Endothelial cell of umbilical vein (primary cell): ENCODE measurements around the gene KCTD2. TPM values are rescaled to one million over a fixed set of nuclear protein-coding genes. Genes with fewer than 3 reads are reported as not detected.

Source experiments
- BruUV-seq: library from RNA; stranded (reverse); fragments of 400-500 nt; replicated peaks from 2 replicates; lab custom pipeline; 2021; lab: Mats Ljungman, UMichigan
- CTCF ChIA-PET: fragments of 300-600, 350-600 bp; sonication (Branson Sonifier 250); formaldehyde crosslinking; loops from one replicate; lab custom pipeline; 2021; ENCODE audit warnings: antibody characterized with exemption, inconsistent platforms; lab: Charles Lee
- POLR2A ChIA-PET: fragments of 300-600, 350-600 bp; sonication (Branson Sonifier 250); formaldehyde crosslinking; loops from one replicate; lab custom pipeline; 2021; ENCODE audit warnings: antibody characterized with exemption, inconsistent platforms; lab: Charles Lee
- DNase-seq: peaks from one replicate; pipeline ENCODE4 v3.0.0-alpha.2; 2011; ENCODE audit warnings: low read depth, low spot score
- FAIRE-seq: peaks from 2 replicates; lab custom pipeline; 2011; peaks lifted over from hg19 to GRCh38; lab: Jason Lieb, UNC
- H2AFZ ChIP-seq: 2 replicates; pipeline ENCODE4 v1.6.0; 2012; ENCODE audit warnings: low read depth, low read length, control low read depth, inconsistent platforms
- H3K27ac ChIP-seq: 2 replicates; pipeline ENCODE4 v1.5.1; 2011; ENCODE audit warnings: low read depth, mild to moderate bottlenecking, control low read depth, low read length, moderate library complexity; ENCODE audit not compliant: insufficient read depth
- H3K27me3 ChIP-seq, 2 experiments: 2 replicates each; pipeline versions ENCODE4 v1.6.0 to v1.6.1; 2011; ENCODE audit warnings: low read length in 2 of 2, mixed read lengths in 1 of 2; ENCODE audit not compliant: control insufficient read depth in 2 of 2, insufficient read depth in 2 of 2
- H3K36me3 ChIP-seq, 2 experiments: 2 replicates in 1 of 2; 3 replicates in 1 of 2; pipeline ENCODE4 v1.5.1; 2011; ENCODE audit warnings: low read length in 2 of 2, mild to moderate bottlenecking in 1 of 2, moderate library complexity in 1 of 2; ENCODE audit not compliant: control insufficient read depth in 2 of 2, insufficient read depth in 2 of 2; ENCODE audit errors: extremely low read depth in 1 of 2
- H3K4me1 ChIP-seq: 3 replicates; pipeline ENCODE4 v1.5.1; 2011; ENCODE audit warnings: mild to moderate bottlenecking, low read length; ENCODE audit not compliant: control insufficient read depth, insufficient read depth; ENCODE audit errors: extremely low read depth
- H3K4me2 ChIP-seq: 2 replicates; pipeline ENCODE4 v1.6.1; 2011; ENCODE audit warnings: low read length, control low read depth, mixed read lengths; ENCODE audit not compliant: insufficient read depth
- H3K4me3 ChIP-seq, 3 experiments: fragments of 200-600 bp in 1 of 3; sonication (generic), shearing (Covaris generic) in 1 of 3; replicated peaks in 1 of 3; 2 replicates each; pipeline ENCODE4 v1.5.1; 2011 to 2016; ENCODE audit warnings: control low read depth in 3 of 3, low read length in 3 of 3, mild to moderate bottlenecking in 2 of 3, inconsistent platforms in 1 of 3, low read depth in 1 of 3, moderate library complexity in 1 of 3; ENCODE audit not compliant: insufficient read depth in 1 of 3
- H3K79me2 ChIP-seq: 2 replicates; pipeline ENCODE4 v1.6.0; 2012; ENCODE audit warnings: low read length, inconsistent platforms; ENCODE audit not compliant: control insufficient read depth, insufficient read depth
- H3K9ac ChIP-seq: replicated peaks from 2 replicates; pipeline ENCODE3; 2011; ENCODE audit warnings: low read length, control low read depth; ENCODE audit not compliant: insufficient read depth; ENCODE audit errors: extremely low read depth
- H3K9me1 ChIP-seq: replicated peaks from 3 replicates; pipeline ENCODE4 v1.6.0; 2011; ENCODE audit warnings: mild to moderate bottlenecking, low read length; ENCODE audit not compliant: control insufficient read depth, insufficient read depth; ENCODE audit errors: extremely low read depth
- H3K9me3 ChIP-seq: replicated peaks from 2 replicates; pipeline ENCODE4 v1.5.1; 2012; ENCODE audit warnings: low read length, inconsistent platforms; ENCODE audit not compliant: control insufficient read depth, insufficient read depth
- H4K20me1 ChIP-seq: replicated peaks from 2 replicates; pipeline ENCODE3; 2011; ENCODE audit warnings: mild to moderate bottlenecking, low read length; ENCODE audit not compliant: control insufficient read depth, insufficient read depth; ENCODE audit errors: extremely low read depth
- FOS ChIP-seq: IDR thresholded peaks from 2 replicates; pipeline ENCODE4 v1.6.1; 2011; ENCODE audit warnings: mild to moderate bottlenecking, low read length, moderate library complexity, borderline replicate concordance; ENCODE audit not compliant: insufficient read depth
- MYC ChIP-seq: IDR thresholded peaks from one replicate; pipeline ENCODE4 v1.6.1; 2011; ENCODE audit warnings: mild to moderate bottlenecking, low read depth, low read length
- POLR2AphosphoS5 ChIP-seq: IDR thresholded peaks from 2 replicates; pipeline ENCODE4 v1.6.1; 2012; ENCODE audit warnings: low read depth, mild to moderate bottlenecking, control low read depth, low read length, moderate library complexity; ENCODE audit not compliant: insufficient read depth
- dilution Hi-C: fragments of 300-500 bp; cut with MboI; formaldehyde crosslinking; loops from one replicate; pipeline ENCODE4 v1.15.0; 2019; ENCODE audit warnings: low sequenced_read_pairs; ENCODE audit not compliant: extremely low pct_ligation_motif_present
- intact Hi-C: fragments of 100-400 bp; cut with micrococcal nuclease; formaldehyde crosslinking; loops from one replicate; pipeline ENCODE4 v1.10.0; 2022
- polyA plus RNA-seq, 4 experiments: library from polyadenylated mRNA; depleted of rRNA in 3 of 4; stranded (reverse) in 3 of 4; unstranded in 1 of 4; fragments of >200 nt; gene quantifications; 2 replicates each; pipeline versions ENCODE4 v1.2.1 to v1.2.3, GENCODE V29; 2011 to 2012; ENCODE audit warnings: missing spikeins in 1 of 4
- total RNA-seq: library from RNA; stranded (reverse); gene quantifications from 2 replicates; pipeline ENCODE4 v1.2.3, GENCODE V29; 2021
- TF ChIP-seq, protein P1 (sequence below), 2 donors: IDR thresholded peaks; 1 replicate in 1 of 2; 2 replicates in 1 of 2; pipeline ENCODE4 v1.5.1; 2011; ENCODE audit warnings: low read length in 2 of 2, mild to moderate bottlenecking in 2 of 2, moderate library complexity in 2 of 2, control low read depth in 1 of 2, inconsistent platforms in 1 of 2, low read depth in 1 of 2; ENCODE audit not compliant: insufficient read depth in 1 of 2; ENCODE audit errors: extremely low read depth in 1 of 2

The KCTD2 gene
- total and polyA plus RNA-seq, 2 donors (not counting 3 experiments of a cell fraction or from before 2014, with no cell fraction given): 23.2 to 24.8 TPM

DNA sequence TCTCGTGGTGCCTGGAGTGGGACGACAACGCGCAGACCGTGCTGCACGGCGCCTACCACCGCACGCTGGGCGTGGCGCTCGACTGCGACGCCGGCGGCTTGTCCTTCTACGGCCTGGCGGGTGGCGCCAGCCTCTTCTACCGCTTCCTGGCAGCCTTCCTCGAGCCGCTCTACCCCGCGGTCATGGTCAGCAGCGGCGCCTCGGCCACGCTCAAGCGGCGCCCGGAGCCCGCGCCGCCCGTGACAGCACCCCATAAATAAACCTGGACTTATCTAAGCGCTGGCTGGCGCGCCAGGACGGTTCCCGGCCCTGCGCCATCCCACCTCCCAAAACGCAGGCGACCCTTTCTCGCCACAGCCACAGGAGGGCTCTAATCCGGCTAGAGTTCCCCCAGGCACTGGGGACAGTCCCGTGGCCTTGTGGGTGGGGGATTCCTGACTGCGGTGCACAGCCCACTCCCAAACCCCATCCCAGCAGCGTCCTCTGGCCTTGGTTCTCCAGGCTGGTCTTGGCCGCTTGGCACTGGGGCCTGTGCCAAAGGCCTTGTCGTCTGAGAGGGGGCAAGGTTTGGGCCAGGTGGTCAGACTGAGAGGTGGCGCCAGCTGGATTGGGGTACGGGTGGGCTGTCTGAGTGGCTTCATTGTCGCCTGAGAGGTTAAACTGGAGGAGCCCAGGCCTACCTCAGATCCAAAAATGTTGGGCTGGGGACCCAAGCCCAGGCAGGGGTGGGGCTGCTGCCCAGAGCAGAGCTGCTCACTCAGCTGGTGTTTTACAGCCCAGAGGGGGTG lies 30.7 kb downstream of the KCTD2 start:
- intact Hi-C loops (loop anchor here (1.0 to 2.0 kb wide), 2 partner anchors 10 to 27 kb away; partner anchors contain the start of gene SLC16A5), dilution Hi-C loops (no loop called here)
- Histone ChIP-seq H3K36me3 (no peaks in the 10 kb centered on the region), H3K4me3 (peak overlapping the region in 1 of 3 experiments; percentile 34), H3K27ac (peak overlapping the region; percentile 51), H3K27me3 (no peaks in the 10 kb centered on the region), H3K4me1 (peaks cover 16% of the 10 kb centered on the region), H3K4me2 (peak overlapping the region; percentile 53), H2AFZ (peak overlapping the region; percentile 97), H3K9me1 (no peaks in the 10 kb centered on the region), H3K9me3 (no peaks in the 10 kb centered on the region), H3K79me2 (no peaks in the 10 kb centered on the region), H3K9ac (peak overlapping the region; percentile 24), H4K20me1 (no peaks in the 10 kb centered on the region)
- BruUV-seq: no TSS peak
- DNase-seq (peak; percentile 58), FAIRE-seq (peak; percentile 54)
- TF ChIP-seq MYC: no peak
- TF ChIP-seq, protein P1, sequence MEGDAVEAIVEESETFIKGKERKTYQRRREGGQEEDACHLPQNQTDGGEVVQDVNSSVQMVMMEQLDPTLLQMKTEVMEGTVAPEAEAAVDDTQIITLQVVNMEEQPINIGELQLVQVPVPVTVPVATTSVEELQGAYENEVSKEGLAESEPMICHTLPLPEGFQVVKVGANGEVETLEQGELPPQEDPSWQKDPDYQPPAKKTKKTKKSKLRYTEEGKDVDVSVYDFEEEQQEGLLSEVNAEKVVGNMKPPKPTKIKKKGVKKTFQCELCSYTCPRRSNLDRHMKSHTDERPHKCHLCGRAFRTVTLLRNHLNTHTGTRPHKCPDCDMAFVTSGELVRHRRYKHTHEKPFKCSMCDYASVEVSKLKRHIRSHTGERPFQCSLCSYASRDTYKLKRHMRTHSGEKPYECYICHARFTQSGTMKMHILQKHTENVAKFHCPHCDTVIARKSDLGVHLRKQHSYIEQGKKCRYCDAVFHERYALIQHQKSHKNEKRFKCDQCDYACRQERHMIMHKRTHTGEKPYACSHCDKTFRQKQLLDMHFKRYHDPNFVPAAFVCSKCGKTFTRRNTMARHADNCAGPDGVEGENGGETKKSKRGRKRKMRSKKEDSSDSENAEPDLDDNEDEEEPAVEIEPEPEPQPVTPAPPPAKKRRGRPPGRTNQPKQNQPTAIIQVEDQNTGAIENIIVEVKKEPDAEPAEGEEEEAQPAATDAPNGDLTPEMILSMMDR (IDR thresholded peaks at IDR 0.05; ENCODE audit: extremely low read depth in 1 of 2, insufficient read depth in 1 of 2, low read depth in 1 of 2, low read length in 2 of 2): peak in 1 of 2 donors; percentile 36
- peak; percentile 37 for TF ChIP-seq POLR2AphosphoS5
- TF ChIP-seq FOS: no peak
- POLR2A ChIA-PET: interaction anchor here (1.7 kb wide), 1 partner anchor 10 kb away, joined by 5 read pairs; the partner anchor contains the start of gene SLC16A5
- CTCF ChIA-PET: interaction anchor here (0.6 to 3.5 kb wide), 12 partner anchors 8 to 124 kb away, joined by 3 to 15 read pairs (median 6); partner anchors contain the start of gene SLC16A5
